CD1c-positive myeloid dendritic cell (primary cell): ENCODE results near the gene PRR11.
"Not testable (repeated sequence)": the region's sequence is repeated elsewhere in the genome, so short reads cannot be mapped to it uniquely, and the experiment has no call there.

Experiments used
- DNase-seq: peaks from one replicate; pipeline ENCODE4 v3.0.0-alpha.2; 2016; ENCODE audit errors: extremely low spot score

The PRR11 gene

GRCh38 chr17:59155439-59156177 is at the start of gene PRR11:
TSS of gene PRR11 (plus strand) at chr17:59155746. CDS start at chr17:59169753, 14,007 bp downstream.
- DNase-seq: peak; percentile 99

GRCh38 chr17:59105852-59106462 is 49.6 kb upstream of the PRR11 start:
- DNase-seq: peak; percentile 57

- peak; percentile 100 for DNase-seq
Observed at GRCh38 chr17:59106463-59107305, 48.9 kb upstream of the PRR11 start, which contains the start of gene TRIM37. TSS of gene TRIM37 (minus strand) at chr17:59106880. CDS start at chr17:59106461, 419 bp downstream.

GRCh38 chr17:59107306-59107670 is 48.3 kb upstream of the PRR11 start:
- no peak for DNase-seq

GRCh38 chr17:59108400-59109102 is 47.0 kb upstream of the PRR11 start:
- no peak for DNase-seq

GRCh38 chr17:59110973-59111372 is 44.6 kb upstream of the PRR11 start:
- DNase-seq: no peak

- DNase-seq: no peak
Observed at GRCh38 chr17:59111539-59111938, 44.0 kb upstream of the PRR11 start.

- no peak for DNase-seq
Observed at GRCh38 chr17:59115474-59115873, 40.1 kb upstream of the PRR11 start.

- DNase-seq: no peak
Observed at GRCh38 chr17:59121901-59122480, 33.6 kb upstream of the PRR11 start.

- DNase-seq: no peak
Observed at GRCh38 chr17:59124665-59125064, 30.9 kb upstream of the PRR11 start.

GRCh38 chr17:59126809-59127417 is 28.6 kb upstream of the PRR11 start:
- no peak for DNase-seq

GRCh38 chr17:59129814-59130213 is 25.7 kb upstream of the PRR11 start:
- DNase-seq: no peak

GRCh38 chr17:59131131-59131530 is 24.4 kb upstream of the PRR11 start:
- DNase-seq: no peak

- DNase-seq: not testable (repeated sequence)
Observed at GRCh38 chr17:59138339-59138738, 17.2 kb upstream of the PRR11 start.

- DNase-seq: no peak
Observed at GRCh38 chr17:59139939-59140338, 15.6 kb upstream of the PRR11 start.

- no peak for DNase-seq
Observed at GRCh38 chr17:59141860-59142259, 13.7 kb upstream of the PRR11 start.

GRCh38 chr17:59145571-59146096 is 9.9 kb upstream of the PRR11 start:
- no peak for DNase-seq

GRCh38 chr17:59149051-59149450 is 6.5 kb upstream of the PRR11 start:
- no peak for DNase-seq

GRCh38 chr17:59149841-59150511 is 5.6 kb upstream of the PRR11 start:
- DNase-seq: no peak

GRCh38 chr17:59151006-59151405 is 4.5 kb upstream of the PRR11 start:
- no peak for DNase-seq
